Activated CD4-positive, alpha-beta T cell treated with anti-CD3 and anti-CD28 coated beads for 4 hours (primary cell): ENCODE data around the gene CCNI.
"Not testable (repeated sequence)": the region's sequence is repeated elsewhere in the genome, so short reads cannot be mapped to it uniquely, and the experiment has no call there.

ENCODE experiments used
- DNase-seq, 2 donors: peaks; one replicate each; pipeline ENCODE4 v3.0.0-alpha.2; 2020

CCNI gene

GRCh38 chr4:77080806-77081205 lies 5.0 kb upstream of the CCNI start:
- peak in 1 of 2 donors; percentile 8 for DNase-seq

- no peak for DNase-seq
These were observed 3.5 kb upstream of the CCNI start for GRCh38 chr4:77079281-77079680.

- no peak for DNase-seq
These were observed 2.6 kb upstream of the CCNI start for GRCh38 chr4:77078401-77078800.

GRCh38 chr4:77076889-77077635 lies 1.3 kb upstream of the CCNI start:
- peak in 1 of 2 donors; percentile 6 for DNase-seq

GRCh38 chr4:77074981-77075855 lies 571 bp downstream of the CCNI start:
- peak; percentile 77 to 85 for DNase-seq

DNA sequence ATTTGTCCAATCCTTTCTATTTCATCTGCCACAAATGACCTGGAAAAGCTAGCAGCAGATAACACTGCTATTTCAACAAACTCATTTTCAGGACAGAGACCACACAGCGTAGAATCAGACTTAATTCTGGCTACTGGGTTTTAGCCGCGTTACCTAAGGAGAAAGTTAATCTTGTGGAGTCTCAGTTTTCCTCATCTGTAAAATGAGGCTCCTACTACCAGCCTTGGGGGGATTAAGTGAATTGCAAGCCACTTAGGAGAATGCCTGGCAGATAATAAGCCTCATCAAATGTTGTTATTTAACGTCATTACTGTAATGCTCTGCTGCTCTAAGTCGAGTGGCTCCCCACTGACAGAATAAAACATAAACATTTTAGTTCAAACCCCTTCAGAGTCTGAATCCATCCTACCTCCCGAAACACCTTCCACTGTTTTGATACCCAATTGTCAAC lies 1.4 kb downstream of the CCNI start:
- no peak for DNase-seq

- DNase-seq = no peak
These were observed 1.8 kb downstream of the CCNI start for GRCh38 chr4:77073981-77074380.

DNA sequence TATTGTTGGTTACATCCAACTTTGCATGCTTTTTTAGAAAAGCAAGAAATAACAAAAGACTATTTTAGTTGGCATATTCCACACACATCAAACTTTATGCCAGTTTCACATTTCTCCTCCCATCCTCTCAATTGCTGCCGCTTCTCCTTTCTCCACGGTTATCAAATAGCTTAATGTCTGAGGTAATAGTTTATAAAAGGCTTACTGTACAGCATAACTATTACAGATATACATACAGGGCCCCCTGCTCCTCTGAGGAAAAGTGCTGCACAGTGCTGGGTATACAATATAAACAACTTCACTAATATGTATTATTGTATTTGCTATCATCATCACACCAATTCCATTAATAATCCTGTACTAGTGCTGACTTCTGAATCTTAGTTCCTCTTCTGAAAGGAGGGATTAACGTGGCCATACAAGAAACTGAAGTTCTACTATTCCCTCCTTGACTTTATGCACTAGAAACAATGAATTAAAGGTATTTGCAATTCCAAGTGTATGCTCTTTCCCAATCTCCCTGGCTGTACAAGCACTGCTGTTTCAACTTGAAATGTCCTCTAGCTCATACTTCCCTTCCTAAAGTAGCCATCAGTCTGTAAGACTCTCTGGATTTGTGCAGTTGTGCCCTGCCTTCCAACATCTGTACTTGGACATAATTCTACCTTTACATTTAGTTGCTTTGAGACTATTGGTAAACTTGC lies 2.5 kb downstream of the CCNI start:
- DNase-seq = no peak

DNA sequence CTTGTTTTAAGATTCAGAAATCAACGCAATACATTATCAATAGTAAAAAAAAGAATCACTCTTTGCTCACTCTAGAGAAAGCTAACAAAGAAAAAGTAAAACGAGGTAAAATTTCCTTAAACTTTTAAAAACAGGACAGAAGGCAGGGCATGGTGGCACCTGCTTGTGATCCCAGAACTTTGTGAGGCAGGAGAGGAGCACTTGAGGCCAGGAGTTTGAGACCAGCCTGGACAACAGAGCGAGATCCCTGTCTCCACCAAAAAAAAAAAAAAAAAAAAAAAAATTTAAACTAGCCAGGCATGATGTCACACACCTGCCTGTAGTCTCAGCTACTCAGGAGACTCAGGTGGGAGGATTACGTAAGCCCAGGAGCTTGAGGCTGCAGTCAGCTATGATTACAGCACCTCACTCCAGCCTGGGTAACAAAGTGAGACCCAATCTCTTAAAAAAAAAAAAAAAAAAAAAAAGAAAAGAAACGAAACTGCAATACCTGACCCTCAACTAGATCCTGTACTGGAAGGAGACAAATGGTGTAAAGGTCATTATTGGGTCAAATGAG lies 3.5 kb downstream of the CCNI start:
- DNase-seq = peak; percentile 49 to 58

GRCh38 chr4:77069514-77069913 lies 6.3 kb downstream of the CCNI start:
- DNase-seq = not testable (repeated sequence)

GRCh38 chr4:77065382-77065781 lies 10.4 kb downstream of the CCNI start:
- no peak for DNase-seq

DNA sequence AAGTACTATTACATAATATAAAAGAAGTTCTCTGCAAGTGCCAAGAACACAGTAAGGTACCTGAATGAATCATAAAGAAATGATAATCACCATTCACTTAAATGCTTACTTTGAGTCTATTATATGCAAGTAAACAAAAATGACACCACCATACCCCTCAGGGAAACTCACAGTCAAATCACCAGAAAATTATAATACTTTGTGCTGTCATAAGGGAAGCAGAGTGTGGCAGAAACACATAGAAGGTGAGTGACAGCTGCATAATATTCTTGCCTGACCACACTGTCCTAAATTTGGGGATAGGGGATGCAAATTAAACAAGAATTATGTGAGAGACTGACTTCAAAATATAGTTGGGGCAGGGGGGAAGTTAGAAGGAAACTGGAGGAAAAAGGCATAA lies 12.9 kb downstream of the CCNI start:
- no peak for DNase-seq

DNA sequence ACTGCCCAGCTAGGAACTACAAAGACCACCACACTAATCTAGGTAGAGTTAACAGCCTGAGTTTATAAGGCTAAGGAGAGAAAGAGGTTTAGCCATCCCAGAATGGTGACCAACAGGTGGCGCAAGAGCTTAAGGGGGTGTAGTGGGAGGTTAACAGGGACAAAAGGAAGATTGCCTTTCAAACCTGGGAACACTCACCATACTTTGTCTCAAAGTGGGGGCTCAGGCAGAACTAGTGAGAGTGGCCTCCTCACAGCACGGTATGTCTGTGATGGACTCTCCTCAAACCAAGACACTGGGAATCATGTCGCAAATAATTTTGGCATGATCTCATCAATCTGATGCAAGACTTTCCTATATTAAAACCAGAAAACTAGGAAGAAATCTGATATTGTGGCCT lies 23.4 kb downstream of the CCNI start:
- DNase-seq = peak; percentile 52 to 72

DNA sequence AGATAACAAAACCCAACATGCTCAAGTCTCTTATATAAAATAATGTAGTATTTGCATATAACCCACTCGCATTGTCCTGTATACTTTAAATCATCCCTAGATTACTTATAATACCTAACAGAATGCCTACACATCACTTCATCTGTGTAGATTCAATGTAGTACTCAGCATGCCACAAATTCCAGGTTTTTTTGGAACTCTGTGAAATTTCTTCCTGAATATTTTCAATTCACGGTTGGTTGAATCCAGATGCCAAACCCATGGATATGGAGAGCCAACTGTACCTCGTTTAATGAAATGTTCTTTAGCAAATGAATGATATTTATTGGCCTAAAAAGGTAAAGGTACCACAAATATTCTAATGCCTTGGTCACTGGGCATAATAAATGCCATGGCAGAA lies 24.8 kb downstream of the CCNI start:
- DNase-seq = no peak

DNA sequence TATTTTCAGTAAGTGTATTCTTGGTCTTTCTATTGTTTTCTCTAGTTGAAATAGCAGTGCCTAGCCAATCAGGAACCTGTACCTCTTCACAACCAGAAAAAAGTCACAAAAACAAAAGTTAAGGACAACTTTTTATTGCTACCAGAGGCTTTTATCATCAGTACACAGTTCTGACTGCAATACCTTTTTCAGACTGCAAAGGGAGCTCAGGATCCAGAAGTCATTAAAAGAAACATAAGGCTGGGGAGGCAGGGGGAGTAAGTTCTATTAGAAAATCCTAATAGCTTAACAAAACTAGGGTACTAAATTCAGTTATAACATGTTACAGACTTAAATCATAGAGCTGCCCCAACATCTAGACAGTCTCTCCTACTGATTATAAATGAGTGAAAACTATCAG lies 28.8 kb downstream of the CCNI start:
- no peak for DNase-seq

DNA sequence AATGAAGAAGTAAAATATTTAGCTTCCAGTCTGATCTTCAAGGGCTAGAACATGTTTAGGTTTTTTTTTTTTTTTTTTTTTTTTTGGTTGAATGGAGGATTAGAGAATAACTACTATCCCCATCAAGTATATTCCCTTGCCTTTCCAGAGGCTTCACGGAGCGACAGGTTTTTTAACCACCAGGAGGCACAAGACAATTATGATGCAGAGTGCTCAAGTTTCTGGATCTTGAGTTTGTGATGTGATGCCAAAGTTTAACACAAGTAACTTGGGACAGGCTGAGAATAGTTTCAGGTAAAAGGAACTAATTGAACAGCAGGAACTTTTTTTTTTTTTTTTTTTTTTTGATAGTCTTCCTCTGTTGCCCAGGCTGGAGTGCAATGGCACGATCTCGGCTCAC lies 30.3 kb downstream of the CCNI start:
- DNase-seq = no peak

DNA sequence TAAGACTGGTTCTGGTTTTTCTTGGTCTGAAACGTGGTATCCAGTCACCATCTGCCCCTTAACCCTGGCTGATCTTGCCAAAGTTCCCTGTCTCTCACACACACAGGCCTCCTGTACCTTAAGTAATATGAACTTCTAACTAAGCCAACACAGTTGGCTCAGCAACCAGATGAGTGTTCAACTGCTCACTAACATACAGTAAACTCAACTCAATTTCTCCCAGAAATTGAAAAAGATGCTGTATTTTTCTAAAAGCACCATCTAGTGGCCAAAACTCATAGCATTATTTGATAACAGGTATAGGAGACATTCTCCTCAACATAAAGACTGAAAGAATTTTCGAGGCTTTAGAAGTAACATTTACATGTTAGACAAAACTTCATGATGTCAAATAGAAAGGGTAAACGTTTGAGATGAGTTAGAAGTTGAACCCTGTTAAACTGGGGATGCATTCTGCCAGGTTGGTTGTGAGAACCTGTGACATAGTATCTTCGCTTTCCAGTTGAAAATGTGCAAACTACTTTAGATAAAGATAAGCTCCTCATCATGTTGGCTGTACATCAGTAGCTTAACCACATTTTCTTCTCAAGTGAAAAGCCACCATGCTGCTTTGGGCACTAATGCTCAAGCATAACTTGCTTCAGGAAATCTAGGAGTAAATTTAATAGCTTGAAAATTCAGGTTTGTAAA lies 31.2 kb downstream of the CCNI start:
- no peak for DNase-seq

DNA sequence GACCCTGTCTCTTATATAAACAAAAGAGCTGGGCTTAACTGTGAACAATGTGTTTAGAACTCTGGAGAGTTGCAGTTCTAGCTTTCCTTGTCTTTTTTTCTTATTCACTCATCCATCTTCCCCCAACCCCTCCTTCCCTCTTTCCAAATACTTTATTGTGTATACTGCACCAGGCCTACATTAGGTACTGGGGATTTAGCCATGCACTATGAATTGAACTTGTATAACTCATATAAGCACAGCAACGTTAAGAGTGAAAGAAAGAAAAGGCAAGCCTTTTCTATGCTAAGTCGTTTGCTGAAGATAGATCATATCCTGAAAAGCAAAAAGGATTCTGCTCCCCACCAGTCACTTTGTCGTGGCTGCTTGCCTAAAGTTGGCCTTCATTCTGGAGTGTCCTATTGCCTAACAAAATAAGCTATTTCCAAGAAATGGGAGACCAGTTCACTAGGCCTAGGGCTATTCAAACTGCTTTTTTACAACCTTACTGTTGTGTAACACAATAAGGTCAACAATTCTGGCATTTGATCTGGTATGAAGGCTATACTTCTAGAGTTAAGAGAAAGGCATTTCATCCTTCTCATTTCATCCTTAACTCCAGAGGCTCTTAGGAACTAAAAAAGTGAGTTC lies 32.2 kb downstream of the CCNI start:
- no peak for DNase-seq

DNA sequence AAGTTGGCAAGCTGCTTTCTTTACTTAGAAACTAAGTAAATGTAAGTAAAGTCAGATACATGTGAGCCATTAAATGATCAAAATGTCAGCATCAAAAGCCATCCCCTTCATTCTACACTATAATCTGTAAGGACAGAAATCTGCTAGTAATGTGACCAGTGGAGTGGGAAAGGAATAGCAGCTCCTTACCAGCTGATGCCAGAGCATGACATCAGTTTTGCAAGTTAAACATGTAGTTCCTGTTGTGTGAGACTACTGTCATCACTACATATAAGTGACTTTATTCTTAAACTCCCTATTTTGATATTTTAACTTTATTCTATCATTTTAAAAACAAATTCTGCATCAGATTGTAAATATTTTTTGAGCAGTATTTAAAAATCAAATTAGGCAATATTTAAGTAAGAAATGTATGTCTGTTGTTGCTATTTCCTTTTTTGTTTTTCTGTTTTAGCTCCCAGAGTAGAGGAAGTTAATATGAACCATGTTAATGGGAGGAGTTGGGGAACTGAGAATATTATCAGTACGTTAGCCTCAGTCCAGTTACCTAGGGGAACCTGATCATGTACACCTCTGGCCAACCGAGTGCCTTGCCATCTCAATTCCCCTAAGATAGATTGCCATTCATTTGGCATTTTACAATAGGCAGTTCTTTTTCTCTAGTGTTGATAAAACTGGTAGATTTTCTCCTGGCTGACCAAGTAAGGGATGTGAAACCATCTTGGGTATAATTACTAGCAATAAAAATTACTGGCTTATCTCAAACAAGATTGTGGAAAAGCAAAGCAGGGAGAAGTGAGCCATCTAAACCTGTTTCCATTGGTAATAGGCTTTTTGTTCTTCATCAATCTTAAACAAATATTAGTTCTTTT lies 34.7 kb downstream of the CCNI start:
- DNase-seq = no peak

DNA sequence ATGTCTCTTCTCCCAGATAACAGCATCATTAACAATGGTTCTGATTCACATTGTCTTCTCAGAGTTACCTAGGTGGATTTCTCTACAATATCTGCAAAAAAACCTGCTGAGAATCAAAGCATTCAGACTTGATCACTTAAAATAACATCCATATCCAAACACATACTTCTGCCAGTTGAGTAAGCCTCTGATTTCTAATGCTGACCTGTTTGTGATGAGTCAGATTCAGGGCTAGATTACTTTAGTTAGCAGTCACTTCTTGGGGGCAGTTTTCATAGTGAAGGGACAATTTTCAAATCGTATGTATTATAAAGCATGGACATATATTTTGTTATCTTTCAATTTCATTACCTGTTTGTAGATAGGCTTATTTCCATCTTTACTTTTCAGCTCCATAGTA lies 35.5 kb downstream of the CCNI start:
- DNase-seq = no peak

GRCh38 chr4:77039796-77040195 lies 36.0 kb downstream of the CCNI start:
- no peak for DNase-seq
